Measurements from ENCODE around the gene ELOVL5. TPM values are rescaled to one million over a fixed set of nuclear protein-coding genes. Genes with fewer than 3 reads are reported as not detected.

Gene ELOVL5
- total RNA-seq, 2 donors from 2014 or later = 103 to 108 TPM

- peaks cover 3% of the 10 kb centered on the region for H3K4me1 ChIP-seq (ENCODE audit: control insufficient read depth, insufficient read depth, low read length)
- Mint-ChIP-seq H3K4me1 (no peaks in the 10 kb centered on the region), H3K27me3 (ENCODE audit: insufficient read depth) (no peaks in the 10 kb centered on the region), H3K9me3 (no peaks in the 10 kb centered on the region), H3K4me3 (no peak overlapping the region), H3K36me3 (ENCODE audit: low read depth) (peaks cover 66% of the 10 kb centered on the region), H3K27ac (no peak overlapping the region)
- H3K4me3 ChIP-seq (ENCODE audit: low read length) = no peak overlapping the region
- H3K27ac ChIP-seq (ENCODE audit: low read depth, low read length) = no peak overlapping the region
- TF ChIP-seq CTCF (conservative IDR thresholded peaks at IDR 0.05) = no peak
- no peak for DNase-seq
- no peak overlapping the region for H3K9ac ChIP-seq (ENCODE audit: extremely low read depth, low read length, poor library complexity, severe bottlenecking)
- no peaks in the 10 kb centered on the region for H3K9me3 ChIP-seq (ENCODE audit: control insufficient read depth, low read length)
- no peaks in the 10 kb centered on the region for H3K27me3 ChIP-seq (ENCODE audit: control insufficient read depth, insufficient read depth, low read length, poor library complexity, severe bottlenecking)
- 80 to 98% methylated on average over 4 to 5 of the region's 5 CpGs for WGBS, 2 experiments (ENCODE audit: insufficient coverage in 1 of 2, insufficient read length in 1 of 2)
- peaks cover 71% of the 10 kb centered on the region for H3K36me3 ChIP-seq (ENCODE audit: control insufficient read depth, insufficient read depth, low read length)
Observed at GRCh38 chr6:53264915-53265607, 83.7 kb downstream of the ELOVL5 start.

- no peak for DNase-seq
Observed at GRCh38 chr6:53264337-53264736, 84.4 kb downstream of the ELOVL5 start.

GRCh38 chr6:53263917-53264316, 84.8 kb downstream of the ELOVL5 start:
- H3K36me3 Mint-ChIP-seq (ENCODE audit: low read depth) = peaks cover 67% of the 10 kb centered on the region
- no peak for TF ChIP-seq CTCF (conservative IDR thresholded peaks at IDR 0.05)
- no peak overlapping the region for H3K27ac ChIP-seq (ENCODE audit: low read depth, low read length)
- H3K9me3 ChIP-seq (ENCODE audit: control insufficient read depth, low read length) = no peaks in the 10 kb centered on the region
- H3K4me3 Mint-ChIP-seq = no peak overlapping the region
- 89 to 100% methylated on average over 1 to 2 of the region's 2 CpGs for WGBS, 2 experiments (ENCODE audit: insufficient coverage in 1 of 2, insufficient read length in 1 of 2)
- H3K4me3 ChIP-seq (ENCODE audit: low read length) = no peak overlapping the region
- no peaks in the 10 kb centered on the region for H3K27me3 ChIP-seq (ENCODE audit: control insufficient read depth, insufficient read depth, low read length, poor library complexity, severe bottlenecking)
- H3K36me3 ChIP-seq (ENCODE audit: control insufficient read depth, insufficient read depth, low read length) = peaks cover 66% of the 10 kb centered on the region
- no peak for DNase-seq
- no peaks in the 10 kb centered on the region for H3K4me1 Mint-ChIP-seq
- no peak overlapping the region for H3K9ac ChIP-seq (ENCODE audit: extremely low read depth, low read length, poor library complexity, severe bottlenecking)
- H3K4me1 ChIP-seq (ENCODE audit: control insufficient read depth, insufficient read depth, low read length) = peaks cover 3% of the 10 kb centered on the region
- no peak overlapping the region for H3K27ac Mint-ChIP-seq
- H3K27me3 Mint-ChIP-seq (ENCODE audit: insufficient read depth) = no peaks in the 10 kb centered on the region
- H3K9me3 Mint-ChIP-seq = no peaks in the 10 kb centered on the region

More at GRCh38 chr6:53264337-53264736, 84.4 kb downstream of the ELOVL5 start:
- H3K4me1 Mint-ChIP-seq = no peaks in the 10 kb centered on the region
- no peaks in the 10 kb centered on the region for H3K9me3 Mint-ChIP-seq
- no peak for TF ChIP-seq CTCF (conservative IDR thresholded peaks at IDR 0.05)
- H3K4me1 ChIP-seq (ENCODE audit: control insufficient read depth, insufficient read depth, low read length) = peaks cover 3% of the 10 kb centered on the region
- H3K27ac Mint-ChIP-seq = no peak overlapping the region
- no peak overlapping the region for H3K4me3 Mint-ChIP-seq
- H3K36me3 ChIP-seq (ENCODE audit: control insufficient read depth, insufficient read depth, low read length) = peaks cover 70% of the 10 kb centered on the region
- no peak overlapping the region for H3K9ac ChIP-seq (ENCODE audit: extremely low read depth, low read length, poor library complexity, severe bottlenecking)
- no peaks in the 10 kb centered on the region for H3K27me3 ChIP-seq (ENCODE audit: control insufficient read depth, insufficient read depth, low read length, poor library complexity, severe bottlenecking)
- 80 to 96% methylated on average over 1 to 3 of the region's 3 CpGs for WGBS, 2 experiments (ENCODE audit: insufficient coverage in 1 of 2, insufficient read length in 1 of 2)
- H3K27ac ChIP-seq (ENCODE audit: low read depth, low read length) = no peak overlapping the region
- H3K4me3 ChIP-seq (ENCODE audit: low read length) = no peak overlapping the region
- H3K36me3 Mint-ChIP-seq (ENCODE audit: low read depth) = peaks cover 68% of the 10 kb centered on the region
- H3K9me3 ChIP-seq (ENCODE audit: control insufficient read depth, low read length) = no peaks in the 10 kb centered on the region
- no peaks in the 10 kb centered on the region for H3K27me3 Mint-ChIP-seq (ENCODE audit: insufficient read depth)
